ENCODE data around the gene BORCS8. TPM values are rescaled to one million over a fixed set of nuclear protein-coding genes. Genes with fewer than 3 reads are reported as not detected.

Gene BORCS8
- total and polyA plus RNA-seq, 2 of the 13 experiments (the other 11 are each of a cell fraction or from before 2014, with no cell fraction given): 9.6 to 13.3 TPM

- no peak for TF ChIP-seq ZNF512 (CRISPR knock-in tag; IDR thresholded peaks at IDR 0.05)
- no peak for TF ChIP-seq ZNF143 (CRISPR knock-in tag; IDR thresholded peaks at IDR 0.05)
- TF ChIP-seq ZNF713 (CRISPR knock-in tag; IDR thresholded peaks at IDR 0.05): no peak
- TF ChIP-seq ATAD3A (CRISPR knock-in tag; IDR thresholded peaks at IDR 0.05): no peak
- no peak for TF ChIP-seq ZNF724P (CRISPR knock-in tag; IDR thresholded peaks at IDR 0.05; ENCODE audit: borderline replicate concordance)
- 0 out of 2 replicates have a peak, but pooled peaks have one; percentile 43 for TF ChIP-seq ELF1 (CRISPR knock-in tag; IDR thresholded peaks at IDR 0.05)
- TF ChIP-seq ZBTB43 (CRISPR knock-in tag; conservative IDR thresholded peaks at IDR 0.05): no peak
- TF ChIP-seq SNAPC2 (CRISPR knock-in tag; IDR thresholded peaks at IDR 0.05): no peak
- peak; percentile 17; the same call in 1 of the 2 replicates for TF ChIP-seq TFAP4 (IDR thresholded peaks at IDR 0.05; ENCODE audit: borderline replicate concordance, low read depth)
- TF ChIP-seq HNRNPK (IDR thresholded peaks at IDR 0.05; ENCODE audit: low read depth, low read length, poor library complexity, severe bottlenecking): no peak
- no peak for TF ChIP-seq RNF219 (CRISPR knock-in tag; IDR thresholded peaks at IDR 0.05)
- 0 out of 2 replicates have a peak, but pooled peaks have one; percentile 21 for TF ChIP-seq ZFYVE20 (CRISPR knock-in tag; IDR thresholded peaks at IDR 0.05; ENCODE audit: borderline replicate concordance, low read depth)
- TF ChIP-seq ZNF749 (CRISPR knock-in tag; IDR thresholded peaks at IDR 0.05; ENCODE audit: borderline replicate concordance): peak; percentile 64; the same call in 1 of the 2 replicates
- no peak for TF ChIP-seq HNRNPL (IDR thresholded peaks at IDR 0.05; ENCODE audit: low read depth, low read length)
- no peak for TF ChIP-seq ZFP1 (CRISPR knock-in tag; IDR thresholded peaks at IDR 0.05)
- no peak for TF ChIP-seq ZNF280D (CRISPR knock-in tag; IDR thresholded peaks at IDR 0.05)
- 0 out of 2 replicates have a peak, but pooled peaks have one; percentile 30 for TF ChIP-seq RBFOX2 (IDR thresholded peaks at IDR 0.05; ENCODE audit: low read depth, low read length)
- peak; percentile 6; the same call in 1 of the 2 replicates for TF ChIP-seq GABPA (IDR thresholded peaks at IDR 0.05; ENCODE audit: low read depth, low read length)
- TF ChIP-seq GABPA (CRISPR knock-in tag; IDR thresholded peaks at IDR 0.05; ENCODE audit: low read depth): peak; percentile 47; the same call in 1 of the 2 replicates
Measured at GRCh38 chr19:19224852-19225494, 33.0 kb upstream of the BORCS8 start (continued).
